Activated CD4-positive, alpha-beta T cell treated with anti-CD3 and anti-CD28 coated beads for 4 hours (primary cell): ENCODE results near the gene KRT74.

ENCODE experiments used
- DNase-seq, 2 donors: peaks; one replicate each; pipeline ENCODE4 v3.0.0-alpha.2; 2020

KRT74 gene

DNA sequence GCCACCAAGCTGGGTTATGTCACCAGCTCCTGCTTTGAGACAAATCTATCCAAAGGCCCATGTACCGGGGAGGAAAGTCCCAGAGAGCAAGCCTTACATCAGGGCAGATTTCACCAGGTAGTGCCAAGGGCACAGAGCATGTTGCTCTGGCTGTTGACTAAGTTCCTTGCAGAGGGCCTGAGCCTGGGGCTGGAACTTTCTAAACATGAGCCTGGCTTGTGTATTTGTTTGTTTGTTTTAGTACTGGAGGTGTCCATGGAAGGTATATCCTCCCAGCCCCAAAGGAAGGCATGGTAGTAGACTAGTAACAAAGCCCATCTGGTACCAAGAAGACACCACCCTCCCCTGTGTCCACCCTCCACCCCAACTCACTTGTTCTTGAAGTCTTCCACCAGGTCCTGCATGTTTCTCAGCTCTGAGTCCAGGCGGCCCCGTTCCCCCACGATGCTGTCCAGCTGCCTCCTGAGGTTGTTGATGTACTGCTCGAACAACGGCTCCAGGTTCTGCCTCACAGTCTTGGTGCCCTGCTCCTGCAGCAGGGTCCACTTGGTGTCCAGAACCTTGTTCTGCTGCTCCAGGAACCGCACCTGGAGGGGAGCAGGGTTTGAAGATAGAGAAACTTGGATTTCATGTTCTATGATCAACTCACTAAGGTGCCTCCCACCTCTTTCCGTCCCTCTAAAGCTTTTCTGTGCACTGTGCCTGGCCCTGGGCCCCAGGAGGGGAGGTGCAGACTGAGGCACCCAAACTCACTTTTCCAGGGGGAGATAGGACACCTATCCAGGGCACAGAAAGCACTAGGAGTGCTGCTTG, 54.9 kb downstream of the KRT74 start:
- DNase-seq = no peak

GRCh38 chr12:52517888-52518287, 55.8 kb downstream of the KRT74 start:
- DNase-seq = no peak

GRCh38 chr12:52517005-52517835, 56.4 kb downstream of the KRT74 start:
- no peak for DNase-seq

GRCh38 chr12:52515927-52516831, 57.5 kb downstream of the KRT74 start:
- DNase-seq = no peak
